H9 (cell line): ENCODE data around the gene DMXL1. TPM values are rescaled to one million over a fixed set of nuclear protein-coding genes. Genes with fewer than 3 reads are reported as not detected.

ENCODE experiments used
- DNase-seq: peaks from one replicate; pipeline ENCODE4 v3.0.0-alpha.2; 2017
- H2AFZ ChIP-seq: one replicate; pipeline ENCODE4 v1.6.1; 2013; ENCODE audit warnings: mild to moderate bottlenecking, low read length, control low read depth, moderate library complexity
- H2AK5ac ChIP-seq: 2 replicates; pipeline ENCODE4 v1.6.1; 2013; ENCODE audit warnings: low read length, control low read depth, mixed read lengths; ENCODE audit not compliant: insufficient read length
- H2BK120ac ChIP-seq: one replicate; pipeline ENCODE4 v1.6.1; 2013; ENCODE audit warnings: low read depth, mild to moderate bottlenecking, low read length, control low read depth, inconsistent platforms; ENCODE audit not compliant: poor library complexity, severe bottlenecking
- H2BK12ac ChIP-seq: 2 replicates; pipeline ENCODE4 v1.6.1; 2013; ENCODE audit warnings: low read length, control low read depth, mixed read lengths, low read depth; ENCODE audit not compliant: insufficient read length
- H2BK15ac ChIP-seq: 2 replicates; pipeline ENCODE4 v1.6.1; 2013; ENCODE audit warnings: low read depth, low read length, control low read depth
- H2BK20ac ChIP-seq: one replicate; pipeline ENCODE4 v1.6.1; 2013; ENCODE audit warnings: low read depth, mild to moderate bottlenecking, low read length, control low read depth, inconsistent platforms; ENCODE audit not compliant: poor library complexity, severe bottlenecking
- H2BK5ac ChIP-seq: 2 replicates; pipeline ENCODE4 v1.6.1; 2013; ENCODE audit warnings: low read length, control low read depth, mixed read lengths; ENCODE audit not compliant: insufficient read length
- H3K14ac ChIP-seq: 2 replicates; pipeline ENCODE4 v1.6.1; 2013; ENCODE audit warnings: low read length, control low read depth; ENCODE audit not compliant: insufficient read depth
- H3K18ac ChIP-seq: 2 replicates; pipeline ENCODE4 v1.6.1; 2013; ENCODE audit warnings: low read depth, mild to moderate bottlenecking, mixed read lengths, low read length, control low read depth; ENCODE audit not compliant: insufficient read length
- H3K23ac ChIP-seq: 2 replicates; pipeline ENCODE4 v1.6.1; 2013; ENCODE audit warnings: low read length, control low read depth, mixed read lengths, low read depth; ENCODE audit not compliant: insufficient read length
- H3K23me2 ChIP-seq: 2 replicates; pipeline ENCODE4 v1.6.1; 2013; ENCODE audit warnings: low read depth, mild to moderate bottlenecking, mixed read lengths, low read length, control low read depth; ENCODE audit not compliant: insufficient read length, poor library complexity, severe bottlenecking
- H3K27ac ChIP-seq: 2 replicates; pipeline ENCODE4 v1.5.1; 2013; ENCODE audit warnings: low read length, control low read depth, mixed read lengths, low read depth; ENCODE audit not compliant: insufficient read length
- H3K27me3 ChIP-seq: 2 replicates; pipeline ENCODE4 v1.6.1; 2013; ENCODE audit warnings: low read length, control low read depth, inconsistent platforms; ENCODE audit not compliant: insufficient read depth
- H3K4ac ChIP-seq: 2 replicates; pipeline ENCODE4 v1.6.1; 2013; ENCODE audit warnings: low read depth, mild to moderate bottlenecking, control low read depth, inconsistent platforms, low read length, moderate library complexity
- H3K4me1 ChIP-seq: 2 replicates; pipeline ENCODE4 v1.6.1; 2013; ENCODE audit warnings: low read length, control low read depth, inconsistent platforms; ENCODE audit not compliant: insufficient read depth
- H3K4me2 ChIP-seq: 2 replicates; pipeline ENCODE4 v1.6.1; 2013; ENCODE audit warnings: low read length, control low read depth, mixed read lengths; ENCODE audit not compliant: insufficient read length, insufficient read depth
- H3K56ac ChIP-seq: 2 replicates; pipeline ENCODE4 v1.6.1; 2013; ENCODE audit warnings: low read depth, mild to moderate bottlenecking, mixed read lengths, low read length, control low read depth; ENCODE audit not compliant: insufficient read length
- H3K79me1 ChIP-seq: 2 replicates; pipeline ENCODE4 v1.6.1; 2013; ENCODE audit warnings: low read depth, mild to moderate bottlenecking, moderate library complexity, low read length, control low read depth, inconsistent platforms; ENCODE audit not compliant: insufficient read depth, poor library complexity, severe bottlenecking
- H3K79me2 ChIP-seq: 2 replicates; pipeline ENCODE4 v1.6.1; 2013; ENCODE audit warnings: low read length, control low read depth, inconsistent platforms; ENCODE audit not compliant: insufficient read depth
- H3K9ac ChIP-seq: 2 replicates; pipeline ENCODE4 v1.6.1; 2013; ENCODE audit warnings: low read length, control low read depth, mixed read lengths; ENCODE audit not compliant: insufficient read length; ENCODE audit errors: extremely low read depth
- H3K9me3 ChIP-seq: one replicate; pipeline ENCODE4 v1.6.1; 2013; ENCODE audit warnings: low read depth, low read length, inconsistent platforms; ENCODE audit not compliant: control insufficient read depth
- H3T11ph ChIP-seq: one replicate; pipeline ENCODE4 v1.6.1; 2013; ENCODE audit warnings: mild to moderate bottlenecking, low read length, control low read depth, inconsistent platforms
- H4K20me1 ChIP-seq: one replicate; pipeline ENCODE4 v1.6.1; 2013; ENCODE audit not compliant: control insufficient read depth, insufficient read length, insufficient read depth
- H4K5ac ChIP-seq: 2 replicates; pipeline ENCODE4 v1.6.1; 2013; ENCODE audit warnings: low read depth, mild to moderate bottlenecking, mixed read lengths, low read length, control low read depth; ENCODE audit not compliant: insufficient read length
- H4K8ac ChIP-seq: replicated peaks from 2 replicates; pipeline ENCODE4 v1.6.1; 2013; ENCODE audit warnings: low read length, control low read depth, mixed read lengths, low read depth; ENCODE audit not compliant: insufficient read length
- H4K91ac ChIP-seq: 2 replicates; pipeline ENCODE4 v1.6.1; 2013; ENCODE audit warnings: low read depth, mild to moderate bottlenecking, moderate library complexity, mixed read lengths, low read length, control low read depth; ENCODE audit not compliant: insufficient read length
- H3K27ac Mint-ChIP-seq, 3 experiments: 2 replicates in 2 of 3; 3 replicates in 1 of 3; pipeline ENCODE4 v1.8.0; 2020 to 2021; ENCODE audit warnings: mixed read lengths in 3 of 3, mild to moderate bottlenecking in 1 of 3, moderate library complexity in 1 of 3
- H3K27me3 Mint-ChIP-seq: 2 replicates; pipeline ENCODE4 v1.8.0; 2021; ENCODE audit warnings: low read depth, mild to moderate bottlenecking, moderate library complexity, mixed read lengths
- H3K36me3 Mint-ChIP-seq, 3 experiments: 2 replicates in 2 of 3; 3 replicates in 1 of 3; pipeline ENCODE4 v1.8.0; 2020 to 2021; ENCODE audit warnings: low read depth in 3 of 3, mixed read lengths in 3 of 3; ENCODE audit not compliant: insufficient read depth in 1 of 3
- H3K4me1 Mint-ChIP-seq, 2 experiments: 2 replicates each; pipeline ENCODE4 v1.8.0; 2020; ENCODE audit warnings: mixed read lengths in 2 of 2
- H3K4me3 Mint-ChIP-seq, 2 experiments: 2 replicates in 1 of 2; 3 replicates in 1 of 2; pipeline ENCODE4 v1.8.0; 2020 to 2021; ENCODE audit warnings: mild to moderate bottlenecking in 2 of 2, mixed read lengths in 2 of 2, moderate library complexity in 1 of 2
- H3K9me3 Mint-ChIP-seq, 2 experiments: 2 replicates in 1 of 2; 3 replicates in 1 of 2; pipeline ENCODE4 v1.8.0; 2020; ENCODE audit warnings: mild to moderate bottlenecking in 2 of 2, mixed read lengths in 2 of 2, moderate library complexity in 1 of 2
- WGBS: extraction: QIAGEN DNeasy Blood & Tissue Kit; methylation state at CpG from one replicate; pipeline ENCODE4 v1.1.7; 2013; ENCODE audit warnings: missing lambda C conversion rate, low lambda C conversion rate, mixed read lengths; ENCODE audit not compliant: insufficient read length; ENCODE audit errors: extremely low coverage; 5-methylcytosine and 5-hydroxymethylcytosine counted together
- total RNA-seq: library from RNA; stranded (reverse); gene quantifications from 2 replicates; pipeline ENCODE4 v1.2.1, GENCODE V29; 2021
- TF ChIP-seq, protein P1 (sequence below): fragments of 200-600 bp; sonication (generic); conservative IDR thresholded peaks from 3 replicates; pipeline ENCODE4 v1.8.0; 2021; ENCODE audit warnings: antibody characterized with exemption, mild to moderate bottlenecking

DMXL1 gene
- total RNA-seq, 1 experiment from 2014 or later: 63.5 TPM

DNA sequence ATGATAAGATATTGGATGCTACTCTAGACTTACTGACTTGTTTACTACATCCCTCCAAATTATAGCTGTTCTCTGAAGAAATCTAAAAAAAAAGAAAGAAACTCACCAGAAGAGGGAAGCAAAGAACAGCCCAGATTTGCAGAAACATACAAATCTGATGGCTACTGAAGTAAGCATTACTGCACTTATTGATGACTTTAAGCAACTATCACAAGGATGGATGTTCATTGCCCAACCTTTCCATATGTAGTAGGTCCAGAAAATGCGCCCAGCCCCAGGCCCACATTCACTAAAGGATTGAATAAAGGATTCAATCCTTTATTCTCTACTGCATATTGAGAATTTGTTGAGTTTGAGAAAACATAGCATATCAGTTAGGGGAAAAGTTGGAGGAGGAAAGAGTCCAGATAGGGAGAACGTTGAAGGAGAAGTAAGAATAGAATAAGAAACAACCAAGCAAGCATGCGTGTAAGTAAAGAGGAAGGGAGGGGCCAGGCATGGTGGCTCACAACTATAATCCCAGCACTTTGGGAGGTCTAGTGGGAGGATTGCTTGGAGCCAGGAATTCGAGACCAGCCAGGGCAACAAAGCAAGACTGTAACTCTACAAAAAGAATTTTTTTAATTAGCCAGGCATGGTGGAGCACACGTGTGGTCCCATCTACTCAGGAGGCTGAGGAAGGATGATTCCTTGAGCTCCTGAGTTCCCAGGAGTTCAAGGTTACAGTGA is 48.7 kb upstream of the DMXL1 start:
- Histone ChIP-seq H2BK5ac (no peak overlapping the region), H3K27ac (no peak overlapping the region), H3K4me2 (no peak overlapping the region), H4K20me1 (no peaks in the 10 kb centered on the region), H3K79me2 (no peaks in the 10 kb centered on the region), H3K9me3 (no peaks in the 10 kb centered on the region), H3K79me1 (no peaks in the 10 kb centered on the region), H4K5ac (no peak overlapping the region), H2BK12ac (no peak overlapping the region), H3T11ph (no peak overlapping the region), H4K8ac (no peak overlapping the region), H3K4me1 (no peaks in the 10 kb centered on the region), H3K56ac (no peak overlapping the region), H4K91ac (no peak overlapping the region), H2AFZ (no peak overlapping the region), H3K14ac (no peak overlapping the region), H2BK20ac (no peak overlapping the region), H2BK120ac (no peak overlapping the region), H3K27me3 (no peaks in the 10 kb centered on the region), H3K4ac (no peak overlapping the region), H3K23me2 (no peaks in the 10 kb centered on the region), H2BK15ac (no peak overlapping the region), H3K18ac (no peak overlapping the region), H2AK5ac (no peak overlapping the region), H3K9ac (no peak overlapping the region), H3K23ac (no peak overlapping the region)
- Mint-ChIP-seq H3K4me1 (peaks cover 4% of the 10 kb centered on the region in 2 experiments), H3K4me3 (no peak overlapping the region; a peak in 1 of 5 replicates), H3K9me3 (peaks cover 3 to 11% of the 10 kb centered on the region in 2 experiments; a peak in 4 of 5 replicates), H3K36me3 (peaks cover 0 to 7% (median 4%) of the 10 kb centered on the region in 3 experiments; a peak in 4 of 7 replicates), H3K27me3 (no peaks in the 10 kb centered on the region; the same call in 1 of the 2 replicates), H3K27ac (no peak overlapping the region)
- TF ChIP-seq, protein P1, sequence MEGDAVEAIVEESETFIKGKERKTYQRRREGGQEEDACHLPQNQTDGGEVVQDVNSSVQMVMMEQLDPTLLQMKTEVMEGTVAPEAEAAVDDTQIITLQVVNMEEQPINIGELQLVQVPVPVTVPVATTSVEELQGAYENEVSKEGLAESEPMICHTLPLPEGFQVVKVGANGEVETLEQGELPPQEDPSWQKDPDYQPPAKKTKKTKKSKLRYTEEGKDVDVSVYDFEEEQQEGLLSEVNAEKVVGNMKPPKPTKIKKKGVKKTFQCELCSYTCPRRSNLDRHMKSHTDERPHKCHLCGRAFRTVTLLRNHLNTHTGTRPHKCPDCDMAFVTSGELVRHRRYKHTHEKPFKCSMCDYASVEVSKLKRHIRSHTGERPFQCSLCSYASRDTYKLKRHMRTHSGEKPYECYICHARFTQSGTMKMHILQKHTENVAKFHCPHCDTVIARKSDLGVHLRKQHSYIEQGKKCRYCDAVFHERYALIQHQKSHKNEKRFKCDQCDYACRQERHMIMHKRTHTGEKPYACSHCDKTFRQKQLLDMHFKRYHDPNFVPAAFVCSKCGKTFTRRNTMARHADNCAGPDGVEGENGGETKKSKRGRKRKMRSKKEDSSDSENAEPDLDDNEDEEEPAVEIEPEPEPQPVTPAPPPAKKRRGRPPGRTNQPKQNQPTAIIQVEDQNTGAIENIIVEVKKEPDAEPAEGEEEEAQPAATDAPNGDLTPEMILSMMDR: peak; percentile 69
- no peak for DNase-seq
- no CpG with 5 or more reads among the region's 5 CpGs for WGBS
